Uterus (tissue), 4 donors: ENCODE measurements around the gene JADE2. TPM values are rescaled to one million over a fixed set of nuclear protein-coding genes. Genes with fewer than 3 reads are reported as not detected.
"Not testable (repeated sequence)": the region's sequence is repeated elsewhere in the genome, so short reads cannot be mapped to it uniquely, and the experiment has no call there.

Experiments
- DNase-seq, 2 donors: peaks; one replicate each; pipeline ENCODE4 v3.0.0-alpha.2; 2019 to 2020
- H3K27ac ChIP-seq, 2 donors: fragments of 200-600 bp; sonication (generic); 1 replicate in 1 of 2; 2 replicates in 1 of 2; pipeline ENCODE4 v1.5.1; 2016 to 2018
- H3K27me3 ChIP-seq, 2 donors: fragments of 200-600 bp; sonication (generic); one replicate each; pipeline ENCODE4 v1.5.1; 2018 to 2019; ENCODE audit warnings: control low read depth in 1 of 2
- H3K36me3 ChIP-seq, 2 donors: fragments of 200-600 bp; sonication (generic); one replicate each; pipeline ENCODE4 v1.5.1; 2019; ENCODE audit warnings: control low read depth in 1 of 2
- H3K4me1 ChIP-seq, 2 donors: fragments of 200-600 bp; sonication (generic); one replicate each; pipeline ENCODE4 v1.5.1; 2018 to 2019; ENCODE audit warnings: control low read depth in 1 of 2
- H3K4me3 ChIP-seq, 2 donors: fragments of 200-600 bp; sonication (generic); 1 replicate in 1 of 2; 2 replicates in 1 of 2; pipeline ENCODE4 v1.5.1; 2018 to 2019; ENCODE audit warnings: mild to moderate bottlenecking in 1 of 2
- H3K9me3 ChIP-seq, 2 donors: fragments of 200-600 bp; sonication (generic); one replicate each; pipeline ENCODE4 v1.5.1; 2019; ENCODE audit warnings: control low read depth in 1 of 2
- POLR2A ChIP-seq, 2 donors: fragments of 450-650 bp; IDR thresholded peaks; one replicate each; pipeline ENCODE4 v1.6.1; 2016; ENCODE audit warnings: antibody characterized with exemption in 2 of 2, mild to moderate bottlenecking in 1 of 2, moderate library complexity in 1 of 2
- intact Hi-C: fragments of 100-400 bp; cut with DNase I; formaldehyde crosslinking; loops from one replicate; pipeline ENCODE4 v1.15.1; 2023; ENCODE audit warnings: low total_unique reads
- total RNA-seq, 4 donors: library from RNA; depleted of rRNA in 3 of 4; stranded (reverse); fragments of >200 nt in 3 of 4; gene quantifications; one replicate each; pipeline versions ENCODE4 v1.1.0 to v1.2.4, GENCODE V29; 2014 to 2023
- TF ChIP-seq, protein P1 (sequence below), 4 experiments: fragments of 200-600 bp in 2 of 4; fragments of 450-650 bp in 2 of 4; sonication (generic) in 2 of 4; IDR thresholded peaks; one replicate each; pipeline ENCODE4 v1.5.1; 2016 to 2019; ENCODE audit warnings: antibody characterized with exemption in 4 of 4, mild to moderate bottlenecking in 2 of 4, moderate library complexity in 1 of 4
- donor health status: DM: yes; HTN: yes; CAD: no.

The JADE2 gene
- total RNA-seq, 4 donors from 2014 or later = 15.8 to 95.8 (median 16.7) TPM

DNA sequence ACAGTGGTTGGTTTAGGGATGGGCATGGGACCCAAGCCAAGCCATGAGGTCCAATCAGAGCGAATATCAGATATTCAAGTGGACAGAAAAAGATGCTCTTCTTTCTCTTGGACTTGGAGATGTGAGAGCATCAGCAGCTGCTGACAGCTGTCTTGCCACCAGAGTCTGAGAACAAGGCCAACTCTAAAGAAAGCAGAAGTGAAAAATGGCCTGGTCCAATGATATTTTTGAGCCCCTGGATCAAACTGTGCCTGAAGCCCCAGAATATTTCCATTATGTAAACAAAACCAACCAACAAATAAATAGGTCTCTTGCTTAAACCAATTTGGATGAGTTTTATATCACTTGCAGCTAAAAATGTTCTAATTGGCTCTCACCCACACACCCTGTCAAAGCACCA lies 30.7 kb upstream of the JADE2 start:
- intact Hi-C loops = no loop called here
- Histone ChIP-seq H3K36me3 (no peaks in the 10 kb centered on the region), H3K4me3 (no peak overlapping the region), H3K9me3 (no peaks in the 10 kb centered on the region), H3K27ac (no peak overlapping the region), H3K27me3 (no peaks in the 10 kb centered on the region), H3K4me1 (no peaks in the 10 kb centered on the region)
- TF ChIP-seq, protein P1, sequence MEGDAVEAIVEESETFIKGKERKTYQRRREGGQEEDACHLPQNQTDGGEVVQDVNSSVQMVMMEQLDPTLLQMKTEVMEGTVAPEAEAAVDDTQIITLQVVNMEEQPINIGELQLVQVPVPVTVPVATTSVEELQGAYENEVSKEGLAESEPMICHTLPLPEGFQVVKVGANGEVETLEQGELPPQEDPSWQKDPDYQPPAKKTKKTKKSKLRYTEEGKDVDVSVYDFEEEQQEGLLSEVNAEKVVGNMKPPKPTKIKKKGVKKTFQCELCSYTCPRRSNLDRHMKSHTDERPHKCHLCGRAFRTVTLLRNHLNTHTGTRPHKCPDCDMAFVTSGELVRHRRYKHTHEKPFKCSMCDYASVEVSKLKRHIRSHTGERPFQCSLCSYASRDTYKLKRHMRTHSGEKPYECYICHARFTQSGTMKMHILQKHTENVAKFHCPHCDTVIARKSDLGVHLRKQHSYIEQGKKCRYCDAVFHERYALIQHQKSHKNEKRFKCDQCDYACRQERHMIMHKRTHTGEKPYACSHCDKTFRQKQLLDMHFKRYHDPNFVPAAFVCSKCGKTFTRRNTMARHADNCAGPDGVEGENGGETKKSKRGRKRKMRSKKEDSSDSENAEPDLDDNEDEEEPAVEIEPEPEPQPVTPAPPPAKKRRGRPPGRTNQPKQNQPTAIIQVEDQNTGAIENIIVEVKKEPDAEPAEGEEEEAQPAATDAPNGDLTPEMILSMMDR (IDR thresholded peaks at IDR 0.05) = no peak
- no peak for TF ChIP-seq POLR2A (IDR thresholded peaks at IDR 0.05)
- DNase-seq = no peak

DNA sequence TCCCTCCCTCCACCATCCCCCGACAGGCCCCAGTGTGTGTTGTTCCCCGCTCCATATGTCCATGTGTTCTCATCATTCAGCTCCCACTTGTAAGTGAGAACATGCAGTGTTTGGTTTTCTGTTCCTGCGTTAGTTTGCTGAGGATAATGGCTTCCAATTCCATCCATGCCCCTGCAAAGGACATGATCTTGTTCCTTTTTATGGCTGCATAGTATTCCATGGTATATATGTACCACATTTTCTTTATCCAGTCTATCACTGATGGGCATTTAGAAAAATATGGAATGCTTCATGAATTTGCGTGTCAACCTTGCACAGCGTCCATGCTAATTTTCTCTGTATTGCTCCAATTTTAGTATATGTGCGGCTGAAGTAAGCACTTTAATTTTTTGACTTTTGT lies 25.6 kb upstream of the JADE2 start:
- H3K4me1 ChIP-seq, H3K27me3 ChIP-seq, H3K27ac ChIP-seq, H3K36me3 ChIP-seq, H3K9me3 ChIP-seq, DNase-seq, intact Hi-C loops, H3K4me3 ChIP-seq: not testable (repeated sequence)

DNA sequence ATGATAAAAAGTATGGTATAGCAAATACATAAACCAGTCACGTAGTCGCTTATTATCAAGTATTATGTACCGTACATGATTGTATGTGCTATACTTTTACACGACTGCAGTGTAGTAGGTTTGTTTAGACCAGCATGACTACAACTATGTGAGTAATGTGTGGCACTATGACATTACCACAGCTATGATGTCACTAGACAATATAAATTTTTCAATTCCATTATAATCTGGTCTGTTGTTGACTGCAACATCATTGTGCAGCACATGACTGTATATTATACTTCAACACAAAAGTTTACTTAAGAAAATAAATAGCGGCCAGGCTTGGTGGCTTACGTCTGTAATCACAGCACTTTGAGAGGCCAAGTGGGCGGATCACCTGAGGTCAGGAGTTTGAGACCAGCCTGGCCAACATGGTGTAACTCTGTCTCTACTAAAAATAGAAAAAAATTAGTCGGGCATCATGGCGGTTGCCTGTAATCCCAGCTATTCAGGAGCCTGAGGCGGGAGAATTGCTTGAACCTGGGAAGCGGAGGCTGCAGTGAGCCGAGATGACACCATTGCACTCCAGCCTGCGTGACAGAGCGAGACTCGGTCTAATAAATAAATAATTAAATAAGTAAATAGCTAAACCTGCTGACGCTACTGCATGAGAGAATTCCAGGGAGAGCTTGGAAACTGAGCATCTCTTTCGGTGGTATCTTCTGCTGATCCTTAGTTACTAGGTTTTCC lies 24.6 kb upstream of the JADE2 start:
- intact Hi-C loops = no loop called here
- H3K4me1 ChIP-seq = no peaks in the 10 kb centered on the region
- DNase-seq = no peak

DNA sequence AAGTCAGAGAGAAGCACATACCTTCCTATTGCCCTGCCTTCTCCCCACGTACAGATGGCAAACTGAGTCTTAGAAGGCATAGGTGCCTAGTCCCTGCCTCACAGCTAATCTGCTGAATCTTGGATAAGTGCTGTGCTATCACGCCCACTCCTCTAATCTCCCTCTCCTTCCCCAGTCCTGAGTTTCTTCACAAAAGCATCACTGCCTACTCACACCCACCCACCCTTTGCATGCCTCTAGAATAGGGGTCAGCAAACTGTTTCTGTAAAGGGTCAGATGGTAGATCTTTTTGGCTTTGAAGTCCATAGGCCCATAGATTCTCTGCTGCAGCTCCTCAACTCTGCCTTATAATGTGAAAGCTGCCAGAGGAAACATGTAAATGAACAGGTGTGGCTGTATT lies 23.2 kb upstream of the JADE2 start:
- intact Hi-C loops = no loop called here
- TF ChIP-seq POLR2A (IDR thresholded peaks at IDR 0.05) = no peak
- TF ChIP-seq, protein P1 (IDR thresholded peaks at IDR 0.05) = no peak
- no peak for DNase-seq

More for the DNA sequence above, 24.6 kb upstream of the JADE2 start:
- no peaks in the 10 kb centered on the region for H3K27me3 ChIP-seq
- H3K9me3 ChIP-seq = no peaks in the 10 kb centered on the region
- H3K27ac ChIP-seq = no peak overlapping the region
- TF ChIP-seq, protein P1 (IDR thresholded peaks at IDR 0.05) = no peak
- no peak for TF ChIP-seq POLR2A (IDR thresholded peaks at IDR 0.05)
- H3K36me3 ChIP-seq = no peaks in the 10 kb centered on the region
- H3K4me3 ChIP-seq = no peak overlapping the region

DNA sequence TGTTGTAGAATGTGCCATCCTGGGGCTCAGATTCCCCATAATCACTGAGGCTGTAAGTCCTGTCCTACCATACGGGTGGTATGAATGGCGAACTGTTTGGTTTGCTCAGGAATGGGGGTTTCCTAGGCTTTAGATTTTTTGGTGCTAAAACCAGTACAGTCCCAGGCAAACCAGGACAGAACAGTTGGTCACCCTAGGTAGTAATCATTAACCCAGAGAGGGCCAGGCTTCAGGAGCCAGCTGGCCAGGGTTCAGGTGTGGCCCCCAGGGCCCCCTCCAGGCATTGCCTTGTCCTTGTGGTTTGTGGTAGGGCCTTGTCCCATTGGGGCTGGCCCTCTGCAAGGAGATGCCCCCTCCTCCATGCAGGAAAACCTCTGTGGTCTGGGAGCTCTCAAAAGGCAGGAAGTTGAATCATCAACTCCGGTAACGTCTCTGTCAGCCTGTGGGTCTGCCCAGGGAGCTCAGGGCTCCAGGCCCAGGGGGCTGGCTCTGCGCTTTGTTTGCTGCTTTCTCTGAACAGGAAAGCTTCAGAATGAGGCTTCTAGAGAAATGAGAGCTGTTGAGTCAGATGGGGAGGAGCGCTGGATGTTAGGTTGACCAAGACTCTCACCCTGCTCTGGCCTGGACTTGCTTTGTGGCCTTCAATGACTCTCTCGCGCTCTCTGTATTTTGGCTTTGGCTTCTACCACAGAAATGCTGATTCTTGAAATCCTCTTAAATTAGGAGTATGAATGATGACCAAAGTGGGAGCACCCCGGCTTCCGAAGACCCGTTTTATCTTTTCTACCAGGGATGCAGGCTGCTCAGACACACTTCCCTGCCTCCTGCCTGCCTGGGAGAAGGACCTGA lies 22.2 kb upstream of the JADE2 start:
- H3K4me3 ChIP-seq = no peak overlapping the region
- H3K36me3 ChIP-seq = no peaks in the 10 kb centered on the region
- peak overlapping the region; percentile 69 to 78 for H3K27ac ChIP-seq
- TF ChIP-seq POLR2A (IDR thresholded peaks at IDR 0.05) = peak; percentile 24 to 26
- TF ChIP-seq, protein P1 (IDR thresholded peaks at IDR 0.05) = no peak
- no peaks in the 10 kb centered on the region for H3K27me3 ChIP-seq
- intact Hi-C loops = no loop called here
- H3K4me1 ChIP-seq = no peaks in the 10 kb centered on the region
- DNase-seq = peak; percentile 80 to 81
- no peaks in the 10 kb centered on the region for H3K9me3 ChIP-seq

More for the DNA sequence above, 23.2 kb upstream of the JADE2 start:
- Histone ChIP-seq H3K27ac (no peak overlapping the region), H3K4me3 (no peak overlapping the region), H3K36me3 (no peaks in the 10 kb centered on the region), H3K4me1 (no peaks in the 10 kb centered on the region), H3K9me3 (no peaks in the 10 kb centered on the region), H3K27me3 (no peaks in the 10 kb centered on the region)
